HG02678 (cell line): ENCODE measurements around the gene RNF38.
"Not testable (repeated sequence)": the region's sequence is repeated elsewhere in the genome, so short reads cannot be mapped to it uniquely, and the experiment has no call there.

ENCODE experiments used
- ATAC-seq: cut with Tn5 transposase; IDR thresholded peaks from one replicate; pipeline ENCODE4 v1.9.1; 2021; ENCODE audit warnings: mild to moderate bottlenecking, moderate library complexity; ENCODE audit not compliant: unreplicated experiment

RNF38 gene

DNA sequence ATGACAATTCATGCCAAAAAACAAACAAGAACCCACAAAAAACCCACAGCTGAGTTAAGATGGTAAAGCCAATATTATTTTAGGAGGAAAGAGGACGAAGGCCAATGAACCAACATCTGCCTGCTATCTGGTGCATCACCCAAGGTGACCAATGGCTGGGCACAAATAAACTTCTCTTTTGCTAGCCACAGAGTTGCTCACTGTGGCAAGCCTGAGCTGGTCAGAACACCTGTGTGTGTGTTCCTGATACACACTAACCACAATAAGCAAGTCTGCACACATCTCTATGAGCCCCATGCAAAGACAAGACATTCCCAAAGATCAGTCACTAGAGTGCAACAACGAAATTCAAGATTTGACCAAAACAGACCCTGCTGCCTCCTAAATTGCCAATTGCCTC is 63.1 kb downstream of the RNF38 start:
- ATAC-seq: no peak

DNA sequence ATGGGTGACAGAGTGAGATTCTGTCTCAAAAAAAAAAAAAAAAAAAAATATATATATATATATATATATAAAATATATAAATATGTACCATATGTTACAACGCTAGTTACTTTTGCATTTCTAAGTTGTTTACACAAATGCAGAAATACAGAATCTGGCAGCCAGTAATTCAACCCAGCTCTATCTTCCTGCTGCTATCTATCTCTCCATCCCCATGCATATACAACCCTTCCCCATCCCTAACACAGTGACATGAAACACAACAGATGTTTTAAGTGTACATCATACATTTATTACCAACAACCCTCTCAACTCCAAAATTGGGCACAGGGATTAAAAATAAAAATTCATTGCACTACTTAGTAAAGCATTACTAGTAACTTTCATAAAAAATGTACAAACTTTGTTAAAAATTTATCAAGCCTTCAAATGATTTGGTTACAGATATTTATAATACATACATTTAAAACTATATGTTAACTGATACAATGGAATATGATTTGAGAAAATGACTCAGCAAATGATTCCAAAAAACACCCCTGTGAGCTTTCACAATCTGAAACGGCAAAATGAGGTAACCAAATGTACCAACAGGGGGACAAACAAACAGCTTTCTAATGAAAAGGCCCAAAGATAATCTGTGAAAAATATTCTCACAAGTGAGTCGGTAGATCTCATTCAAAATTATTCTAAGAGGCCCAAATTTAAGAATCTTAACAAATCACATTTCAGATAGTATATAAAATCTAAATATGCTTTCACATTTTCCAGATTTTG is 63.8 kb downstream of the RNF38 start:
- no peak for ATAC-seq

DNA sequence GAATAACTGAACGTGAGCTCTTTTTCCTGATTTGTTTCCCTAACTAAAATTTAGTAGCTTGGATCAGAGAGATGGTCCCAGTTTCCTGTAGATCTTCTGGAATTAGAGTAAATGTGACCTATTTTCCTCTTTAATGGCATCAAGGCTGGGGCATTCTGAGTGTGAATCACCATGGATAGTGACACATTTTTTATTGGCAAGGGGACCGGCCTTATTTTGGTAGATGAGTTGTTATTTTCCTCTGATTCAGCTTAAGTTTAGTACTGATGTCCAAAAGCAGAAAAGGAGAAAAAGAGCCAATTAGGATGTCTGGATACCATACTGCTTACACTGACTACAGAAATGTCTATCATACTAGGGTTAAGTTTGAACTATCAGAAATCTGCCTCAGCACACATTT is 68.1 kb downstream of the RNF38 start:
- no peak for ATAC-seq

DNA sequence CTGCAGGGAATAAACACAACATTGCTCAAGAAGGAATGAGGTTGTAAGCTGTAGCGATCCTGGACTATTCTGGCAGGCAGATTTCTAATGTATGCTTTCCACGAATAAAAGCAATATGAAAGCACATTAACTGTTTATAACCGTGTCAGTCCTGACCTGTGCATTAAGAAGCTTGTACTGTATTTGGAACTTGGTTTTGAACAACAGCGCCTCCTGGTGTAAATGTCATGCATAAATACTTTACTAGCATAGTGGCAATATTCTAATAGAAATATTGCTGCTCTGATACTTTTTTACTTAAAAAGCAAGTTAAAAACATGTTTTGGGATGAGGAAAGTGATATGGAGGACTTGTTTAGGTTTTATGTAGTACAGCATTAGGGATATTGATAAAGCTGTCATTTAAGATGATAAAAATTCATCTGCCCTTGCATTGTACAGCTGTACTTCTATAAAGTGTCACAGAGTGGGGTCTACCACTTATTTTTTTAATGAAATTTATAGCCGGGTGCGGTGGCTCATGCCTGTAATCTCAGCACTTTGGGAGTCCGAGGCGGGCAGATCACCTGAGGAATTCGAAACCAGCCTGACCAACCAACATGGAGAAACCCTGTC is 71.2 kb downstream of the RNF38 start:
- no peak for ATAC-seq

DNA sequence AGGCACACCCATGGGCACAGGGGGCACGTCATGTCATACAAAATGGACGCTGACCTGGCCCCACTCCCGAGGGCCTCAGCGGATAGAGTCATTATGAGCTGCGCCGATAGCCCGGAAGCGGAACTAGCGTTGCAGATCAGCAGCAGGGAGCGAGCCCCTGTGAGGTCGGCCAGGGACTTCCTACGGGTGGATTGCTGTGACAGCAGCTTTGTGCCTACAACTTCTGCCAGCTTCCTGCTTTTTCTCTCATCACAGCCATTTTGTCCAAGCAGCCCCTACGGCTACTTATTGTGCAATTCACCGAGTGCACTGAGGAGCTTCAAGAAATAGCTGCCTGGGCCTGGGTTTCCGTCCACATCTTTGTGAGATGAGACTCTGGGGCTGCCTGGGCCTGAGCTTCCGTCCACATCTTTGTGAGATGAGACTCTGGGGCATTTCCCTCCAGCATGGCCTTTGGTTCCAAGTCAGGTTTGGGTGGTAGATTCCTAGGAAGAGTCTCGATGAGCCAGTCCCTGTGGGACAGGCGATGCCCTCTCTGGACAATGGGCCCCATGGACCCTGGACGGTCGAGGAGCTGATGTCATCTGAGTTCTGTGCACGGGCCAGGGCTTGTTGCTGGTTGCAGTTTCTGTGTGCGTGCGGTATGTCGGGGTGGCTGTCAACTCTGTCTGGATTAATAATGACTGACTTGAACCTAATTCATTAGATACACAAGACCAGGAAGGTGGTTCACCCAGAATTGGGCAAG is 74.8 kb downstream of the RNF38 start:
- no peak for ATAC-seq

DNA sequence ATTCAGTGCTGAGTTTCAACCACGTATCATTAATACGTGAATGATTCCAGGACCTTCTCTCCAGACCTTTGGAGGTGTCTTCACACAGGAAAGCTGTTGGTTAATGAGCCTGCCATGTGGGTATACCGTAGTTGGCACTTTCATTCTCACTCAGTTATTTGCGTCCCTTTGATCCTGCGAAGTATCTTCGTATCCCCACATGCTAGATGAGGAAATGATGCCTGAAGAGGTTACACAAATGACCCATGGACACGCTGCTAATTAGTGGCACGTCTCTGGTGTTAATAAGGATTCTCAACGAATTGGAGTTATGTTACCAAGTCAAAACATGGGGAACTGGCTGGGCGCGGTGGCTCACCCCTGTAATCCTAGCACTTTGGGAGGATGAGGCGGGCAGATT is 76.1 kb downstream of the RNF38 start:
- no peak for ATAC-seq

DNA sequence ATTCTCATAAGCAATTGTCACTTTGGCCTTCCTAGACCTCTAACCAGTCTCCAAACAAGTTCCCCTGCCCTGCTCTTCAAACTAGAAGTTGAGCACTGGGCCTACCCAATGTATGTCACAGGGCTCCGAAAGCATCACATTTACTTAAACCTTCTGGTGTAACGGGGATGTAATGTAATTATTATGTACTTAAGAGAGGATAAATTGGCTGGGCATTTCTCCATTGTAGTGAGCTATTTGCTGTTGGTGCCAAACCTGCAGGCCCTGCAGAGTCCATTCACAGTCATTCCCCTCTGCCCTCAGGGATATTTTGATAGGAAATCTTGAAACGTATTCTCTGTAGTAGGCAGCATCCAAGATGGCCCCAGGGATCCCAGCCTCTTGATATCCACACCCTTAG is 77.6 kb downstream of the RNF38 start:
- no peak for ATAC-seq

DNA sequence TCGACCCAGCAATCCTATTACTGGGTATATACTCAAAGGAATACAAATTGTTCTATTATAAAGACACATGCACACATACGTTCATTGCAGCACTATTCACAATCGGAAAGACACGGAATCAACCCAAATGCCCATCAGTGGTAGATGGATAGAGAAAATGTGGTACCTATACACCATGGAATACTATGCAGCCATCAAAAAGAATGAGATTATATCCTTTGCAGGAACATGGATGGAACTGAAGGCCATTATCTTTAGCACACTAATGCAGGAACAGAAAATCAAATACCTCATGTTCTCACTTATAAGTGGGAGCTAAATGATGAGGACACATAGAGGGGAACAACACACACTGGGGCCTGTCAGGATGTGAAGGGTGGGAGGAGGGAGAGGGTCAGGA is 78.2 kb downstream of the RNF38 start:
- not testable (repeated sequence) for ATAC-seq

DNA sequence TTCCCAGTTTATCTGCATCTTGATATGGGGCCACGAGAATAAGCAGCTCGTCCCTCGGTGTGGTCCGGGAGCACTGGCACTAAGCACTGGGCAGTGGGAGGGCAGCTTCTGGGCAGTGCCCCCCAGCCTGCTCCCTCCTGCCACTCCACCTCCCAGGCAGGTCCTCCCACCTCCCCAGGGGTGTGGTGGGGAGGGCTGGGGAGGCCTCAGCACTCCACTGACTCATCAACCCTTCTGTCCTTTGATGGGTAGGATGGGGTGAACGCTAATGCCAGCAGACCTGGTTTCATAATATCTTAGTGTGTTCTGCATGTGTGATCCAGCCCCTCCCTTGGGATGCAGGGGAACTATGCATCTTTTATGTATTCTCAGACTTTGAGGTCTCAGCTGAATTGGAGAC is 79.6 kb downstream of the RNF38 start:
- ATAC-seq: no peak

DNA sequence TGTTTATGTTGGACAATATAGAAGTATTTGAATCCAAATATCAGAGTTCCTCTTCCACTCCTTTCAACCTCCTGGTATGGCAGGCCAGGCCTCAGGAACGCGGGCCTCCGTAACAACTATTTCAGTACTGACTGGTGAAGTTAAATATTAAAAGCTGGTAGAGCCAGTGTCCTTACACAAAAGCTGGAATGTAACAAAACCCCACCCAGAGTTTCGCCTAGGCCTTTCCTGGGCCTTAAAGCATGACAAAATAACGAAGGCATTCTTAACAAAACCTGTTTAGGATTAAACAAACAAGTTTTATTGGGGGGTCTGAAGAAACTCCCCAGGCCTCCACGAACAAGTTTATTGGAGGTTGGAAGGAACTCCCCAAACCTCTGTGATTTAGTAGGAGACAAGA is 80.3 kb downstream of the RNF38 start:
- ATAC-seq: no peak

DNA sequence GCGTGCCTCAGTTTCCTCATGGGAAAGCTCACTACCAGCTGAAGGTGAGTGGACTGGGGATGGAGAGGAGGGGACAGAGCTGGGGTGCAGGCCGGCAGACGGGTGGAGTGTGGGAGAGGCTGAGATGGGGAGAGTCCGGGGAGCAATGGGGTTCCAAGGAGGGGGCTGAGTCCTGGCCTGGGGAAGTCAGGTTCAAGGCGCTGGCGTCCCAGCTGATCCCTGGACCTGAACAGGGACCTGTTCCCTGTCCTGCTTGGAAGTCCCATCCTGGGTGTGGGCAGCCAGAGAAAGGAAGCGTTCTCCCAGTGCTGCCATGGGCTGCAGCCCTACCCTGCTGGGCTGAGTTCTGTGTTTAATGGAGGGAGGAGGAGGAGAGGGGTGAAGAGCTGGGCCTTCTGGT is 80.9 kb downstream of the RNF38 start:
- ATAC-seq: no peak

DNA sequence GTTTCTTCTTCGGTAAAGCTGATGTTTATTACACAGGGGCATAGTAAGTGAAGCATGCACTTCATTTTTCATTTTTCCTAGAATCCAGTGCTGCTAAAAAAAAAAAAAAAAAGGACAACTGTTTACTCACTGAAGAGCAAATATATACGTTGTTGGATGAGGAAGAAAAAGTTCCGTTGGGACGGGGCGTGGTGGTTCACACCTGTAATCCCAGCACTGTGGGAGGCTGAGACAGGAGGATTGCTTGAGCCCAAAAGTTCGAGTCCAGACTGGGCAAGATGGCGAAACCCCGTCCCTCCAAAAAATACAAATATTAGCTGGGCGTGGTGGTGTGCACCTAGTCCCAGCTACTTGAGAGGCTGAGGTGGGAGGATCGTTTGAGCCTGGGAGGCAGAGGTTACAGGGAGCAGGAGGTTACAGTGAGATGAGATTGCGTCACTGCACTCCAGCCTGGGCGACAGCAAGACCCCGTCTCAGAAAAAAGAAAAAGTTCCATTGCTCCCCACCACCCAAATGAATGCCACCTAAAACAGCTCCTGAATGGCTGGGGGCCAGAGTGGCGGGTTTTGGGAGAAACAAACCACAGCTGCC is 81.8 kb downstream of the RNF38 start:
- no peak for ATAC-seq

DNA sequence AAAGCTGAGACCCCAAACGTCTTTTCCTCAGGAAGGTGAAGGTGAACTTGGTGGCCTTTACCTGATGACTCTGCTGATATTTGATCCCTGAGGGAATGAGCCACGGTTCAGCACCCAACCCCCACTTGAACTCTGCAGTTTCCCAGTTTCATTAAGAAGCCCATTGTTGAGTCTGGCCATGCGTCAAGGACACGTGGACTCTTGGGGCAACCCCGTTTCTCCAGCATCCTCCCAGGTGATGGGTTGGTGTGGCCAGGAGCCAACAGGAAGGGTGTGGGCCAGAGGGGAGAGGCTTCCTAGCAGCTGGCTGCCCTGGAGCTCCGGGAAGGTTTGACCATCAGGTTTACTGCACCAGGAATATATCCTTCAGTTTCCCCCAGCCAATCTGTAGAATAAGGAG is 82.3 kb downstream of the RNF38 start:
- ATAC-seq: no peak

DNA sequence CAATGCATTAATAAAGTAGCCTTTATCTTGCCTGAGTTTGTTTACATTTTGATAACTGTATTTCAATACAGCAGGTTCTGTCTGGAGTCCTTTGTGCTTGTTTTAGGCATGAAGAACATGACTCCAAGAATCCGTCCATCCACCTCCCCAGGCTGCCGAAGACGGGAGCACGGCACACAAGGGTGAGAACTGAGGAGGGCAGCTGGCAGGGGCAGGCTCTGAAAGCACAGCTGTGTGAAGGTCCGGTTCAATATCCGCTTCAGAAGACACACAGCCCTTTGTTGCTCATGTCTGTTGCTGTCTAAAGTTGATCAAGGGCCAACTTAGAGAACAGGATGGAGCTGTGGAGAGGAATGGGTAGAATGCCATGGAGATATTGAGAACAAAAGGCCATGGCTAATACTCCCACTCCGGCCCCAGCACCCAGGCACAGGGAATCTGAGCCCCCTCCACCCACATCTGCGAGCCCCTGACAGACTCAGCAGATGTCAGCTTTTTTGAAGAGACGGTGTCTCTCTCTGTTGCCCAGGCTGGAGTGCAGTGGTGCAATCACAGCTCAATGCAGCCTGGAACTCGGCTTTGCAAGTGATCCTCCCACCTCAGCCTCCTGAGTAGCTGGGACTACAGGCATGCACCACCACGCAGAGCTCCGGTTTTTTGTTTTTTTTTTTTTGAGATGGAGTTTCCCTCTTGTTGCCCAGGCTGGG is 83.3 kb downstream of the RNF38 start:
- no peak for ATAC-seq

DNA sequence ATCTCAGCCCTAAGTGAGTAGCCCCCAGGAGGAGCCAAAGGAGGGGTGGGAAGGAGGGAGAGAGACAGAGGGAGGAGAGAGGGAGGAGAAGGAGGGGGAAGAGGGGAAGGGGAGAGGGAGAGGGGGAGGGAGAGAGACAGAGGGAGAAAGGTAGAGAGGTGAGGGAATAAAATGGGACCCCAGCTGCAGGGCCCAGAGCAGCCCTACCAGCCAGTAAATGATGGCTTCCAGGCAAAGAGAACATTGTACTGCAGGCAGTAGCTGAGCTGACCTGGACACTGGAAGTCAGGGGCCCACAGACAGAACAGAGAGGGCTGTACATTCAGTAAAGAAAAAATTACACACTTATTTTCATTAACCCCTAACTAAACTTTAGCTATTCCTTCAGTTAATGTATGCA is 84.0 kb downstream of the RNF38 start:
- no peak for ATAC-seq

DNA sequence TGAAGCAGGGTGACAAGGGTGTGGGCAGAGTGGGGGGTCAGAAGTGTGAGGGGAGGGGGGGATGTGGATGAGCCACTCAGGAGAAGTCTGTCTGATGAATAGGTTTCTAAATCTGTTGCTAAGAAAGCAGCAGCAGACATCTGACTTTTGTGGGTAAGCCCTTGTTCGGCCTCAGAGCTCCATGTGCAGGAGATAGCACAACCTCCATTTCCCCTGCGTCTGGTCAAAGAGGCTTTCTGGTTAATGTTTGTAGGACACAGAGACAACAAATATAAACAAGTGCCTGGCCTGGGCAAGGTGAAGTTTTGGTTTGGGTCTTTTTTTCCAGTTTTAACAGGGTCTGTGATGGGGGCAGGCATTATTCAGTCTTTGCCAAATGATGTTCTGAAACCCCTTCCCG is 84.8 kb downstream of the RNF38 start:
- ATAC-seq: no peak

DNA sequence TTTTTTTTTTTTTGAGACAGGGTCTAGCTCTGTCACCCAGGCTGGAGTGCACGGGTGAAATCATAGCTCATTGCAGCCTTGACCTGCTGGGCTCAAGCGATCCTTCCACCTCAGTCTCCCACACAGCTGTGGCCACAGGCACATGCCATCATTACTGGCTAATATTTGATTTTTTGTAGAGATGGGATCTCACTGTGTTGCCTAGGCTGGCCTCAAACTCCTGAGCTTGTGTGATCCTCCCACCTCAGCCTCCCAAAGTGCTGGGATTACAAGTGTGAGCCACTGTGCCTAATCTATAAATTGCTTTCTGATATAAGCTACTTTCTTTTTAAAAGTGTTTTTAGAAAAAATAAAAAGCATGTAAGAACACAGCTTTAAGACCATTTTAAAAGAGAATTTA is 85.3 kb downstream of the RNF38 start:
- ATAC-seq: no peak

DNA sequence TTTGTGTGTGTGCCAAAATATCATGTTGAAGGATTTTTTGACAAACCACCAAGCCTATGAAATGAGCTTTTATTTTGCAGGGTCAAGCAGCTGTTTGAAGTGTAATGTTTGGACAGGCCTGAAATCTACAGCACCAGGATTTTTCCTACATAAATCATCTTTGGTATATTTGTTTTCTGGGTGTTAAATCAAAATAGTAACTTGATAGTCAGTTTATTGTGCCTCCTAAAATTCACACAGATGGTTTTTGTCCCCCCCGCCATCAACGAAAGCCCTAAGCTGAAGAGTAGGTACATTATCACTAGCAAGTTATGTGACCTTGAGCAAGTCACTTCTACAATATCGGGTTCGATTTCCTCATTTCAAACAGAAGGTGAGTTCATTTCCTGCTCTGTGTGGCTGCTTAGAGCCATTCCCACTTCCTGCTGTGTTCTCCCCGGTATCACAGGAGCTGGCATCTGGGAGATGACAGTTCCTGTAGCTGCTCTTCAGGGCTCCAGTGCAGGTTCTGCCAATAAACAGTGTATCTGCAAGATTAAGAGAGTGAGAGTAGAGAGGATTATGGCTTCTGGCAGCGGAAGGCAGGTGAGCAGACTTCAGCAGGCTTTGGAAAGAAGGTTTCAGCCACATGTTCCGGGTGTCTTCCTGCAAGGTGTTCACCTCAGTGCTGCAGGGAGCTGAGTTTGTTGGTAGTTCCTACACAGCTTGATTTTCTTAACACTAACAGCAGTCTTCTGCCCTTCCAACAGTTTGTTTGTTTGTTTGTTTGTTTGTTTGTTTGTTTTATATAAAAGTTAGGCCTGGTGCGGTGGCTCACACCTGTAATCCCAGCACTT is 93.4 kb downstream of the RNF38 start:
- ATAC-seq: no peak

DNA sequence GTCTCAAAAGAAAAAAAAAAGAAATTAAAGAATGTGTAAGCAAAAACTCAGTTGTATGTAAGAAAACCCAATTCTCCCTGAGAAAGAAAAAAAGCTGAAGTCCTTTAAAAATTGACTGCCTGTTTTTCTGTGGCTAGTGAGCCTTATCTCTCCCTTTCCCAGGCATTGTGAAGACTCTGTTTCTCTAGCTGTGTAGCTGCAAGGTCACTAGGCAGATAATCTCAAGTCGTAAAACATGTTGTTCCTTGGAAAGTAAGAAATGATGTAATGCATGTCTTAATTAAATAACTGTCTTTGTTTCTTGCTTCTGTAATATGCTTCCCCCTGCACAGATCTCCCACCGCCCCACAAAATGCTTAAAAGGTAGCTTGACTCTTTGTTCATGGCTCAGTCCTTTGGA is 95.7 kb downstream of the RNF38 start:
- ATAC-seq: not testable (repeated sequence)

DNA sequence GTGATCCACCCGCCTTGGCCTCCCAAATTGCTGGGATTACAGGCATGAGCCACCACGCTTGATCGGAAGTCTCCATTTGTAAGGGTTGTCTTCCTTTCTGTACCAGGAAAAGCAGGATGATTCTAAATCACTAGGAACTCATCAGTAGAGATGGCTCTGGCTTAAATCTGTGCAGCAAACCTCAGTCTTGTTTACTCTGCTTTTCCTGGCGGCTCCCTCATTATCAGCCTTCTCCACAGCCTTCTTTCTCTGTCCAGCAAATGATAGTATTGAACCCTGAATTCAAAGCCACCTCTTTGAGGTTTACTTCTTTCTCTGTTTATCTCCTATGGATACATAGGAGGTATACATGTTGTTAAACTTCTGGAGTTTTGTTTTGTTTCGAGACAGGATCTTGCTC is 98.8 kb downstream of the RNF38 start:
- no peak for ATAC-seq
